ENCODE measurements around the gene B3GLCT.
"Not testable (repeated sequence)": the region's sequence is repeated elsewhere in the genome, so short reads cannot be mapped to it uniquely, and the experiment has no call there.

The B3GLCT gene

GRCh38 chr13:31184981-31185645, 14.7 kb upstream of the B3GLCT start:
- DNase-seq, result no peak

DNA sequence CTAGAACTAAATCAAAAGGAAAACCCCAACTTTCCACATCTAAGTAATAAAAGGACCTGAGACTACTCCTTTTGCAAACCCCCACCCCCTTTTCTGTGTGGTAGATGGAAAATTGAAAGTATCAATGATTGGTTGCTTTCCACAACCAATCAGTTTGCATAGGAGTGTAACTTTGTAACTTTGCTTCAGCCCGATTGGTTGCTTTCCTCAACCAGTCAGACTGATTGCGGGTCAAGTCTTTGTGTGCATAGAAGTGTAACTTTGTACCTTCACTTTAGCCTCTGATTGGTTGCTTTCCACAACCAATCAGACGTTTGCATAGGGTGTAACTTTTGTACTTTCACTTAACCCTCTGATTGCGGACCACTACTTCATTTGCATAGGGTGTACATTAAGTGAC, 8.0 kb upstream of the B3GLCT start:
- no peak for DNase-seq

GRCh38 chr13:31192306-31192705, 7.5 kb upstream of the B3GLCT start:
- no peak for DNase-seq

- no peak for DNase-seq
Observed at GRCh38 chr13:31195616-31196015, 4.2 kb upstream of the B3GLCT start.

GRCh38 chr13:31196992-31197391, 2.8 kb upstream of the B3GLCT start:
- DNase-seq, result no peak

- no peak for DNase-seq
Observed at GRCh38 chr13:31198519-31198918, 1.3 kb upstream of the B3GLCT start.

DNA sequence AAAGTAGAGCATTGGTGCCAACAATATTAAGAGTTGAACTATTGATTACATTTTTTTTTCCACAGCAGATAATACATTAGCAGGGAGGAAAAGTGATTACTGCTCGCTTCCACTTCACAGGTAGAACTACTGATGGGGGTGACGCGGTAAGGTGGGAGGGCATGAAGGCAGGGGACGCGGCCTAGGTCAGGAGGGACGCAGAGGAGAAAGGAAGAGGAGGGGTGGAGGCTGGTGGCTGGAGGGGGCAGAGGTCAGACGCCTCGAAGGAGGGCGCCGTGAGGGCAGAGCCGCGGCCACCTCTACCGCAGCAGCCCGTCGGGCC, 287 bp upstream of the B3GLCT start:
- no peak for DNase-seq

GRCh38 chr13:31200637-31200971, 829 bp downstream of the B3GLCT start:
- no peak for DNase-seq

DNA sequence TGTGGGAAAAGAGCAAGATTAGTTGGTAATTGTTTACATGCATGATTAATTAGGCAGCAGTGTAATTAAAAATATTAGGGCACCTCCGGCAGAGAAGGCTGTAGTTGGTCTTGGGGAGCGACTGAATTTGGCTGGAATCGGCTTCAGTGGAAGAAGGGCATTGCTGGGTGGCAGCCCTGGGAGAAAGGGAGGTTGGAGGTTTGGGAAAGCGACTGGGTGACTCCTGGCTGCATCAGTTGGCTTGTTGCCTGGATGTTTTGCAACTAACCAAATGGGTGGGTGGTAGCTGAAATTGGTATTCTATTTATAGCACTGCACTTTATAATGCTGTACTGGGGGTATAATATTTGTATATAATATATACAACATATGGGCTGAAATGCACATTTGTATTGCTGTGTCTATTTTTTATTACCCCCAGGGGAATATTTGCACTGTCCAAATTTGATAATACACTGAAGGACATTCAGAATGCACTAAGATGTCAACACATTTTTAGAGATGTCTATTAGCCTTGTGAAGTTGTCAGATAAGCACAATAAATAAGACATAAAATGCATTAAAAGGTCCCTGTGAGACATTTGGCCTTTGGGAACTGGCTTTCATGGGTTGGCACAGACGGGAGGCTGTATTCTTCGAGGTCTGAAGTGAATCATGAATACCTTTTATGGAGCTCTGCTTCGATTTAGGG, 1.7 kb downstream of the B3GLCT start:
- no peak for DNase-seq

GRCh38 chr13:31204592-31204991, 4.8 kb downstream of the B3GLCT start:
- no peak for DNase-seq

DNA sequence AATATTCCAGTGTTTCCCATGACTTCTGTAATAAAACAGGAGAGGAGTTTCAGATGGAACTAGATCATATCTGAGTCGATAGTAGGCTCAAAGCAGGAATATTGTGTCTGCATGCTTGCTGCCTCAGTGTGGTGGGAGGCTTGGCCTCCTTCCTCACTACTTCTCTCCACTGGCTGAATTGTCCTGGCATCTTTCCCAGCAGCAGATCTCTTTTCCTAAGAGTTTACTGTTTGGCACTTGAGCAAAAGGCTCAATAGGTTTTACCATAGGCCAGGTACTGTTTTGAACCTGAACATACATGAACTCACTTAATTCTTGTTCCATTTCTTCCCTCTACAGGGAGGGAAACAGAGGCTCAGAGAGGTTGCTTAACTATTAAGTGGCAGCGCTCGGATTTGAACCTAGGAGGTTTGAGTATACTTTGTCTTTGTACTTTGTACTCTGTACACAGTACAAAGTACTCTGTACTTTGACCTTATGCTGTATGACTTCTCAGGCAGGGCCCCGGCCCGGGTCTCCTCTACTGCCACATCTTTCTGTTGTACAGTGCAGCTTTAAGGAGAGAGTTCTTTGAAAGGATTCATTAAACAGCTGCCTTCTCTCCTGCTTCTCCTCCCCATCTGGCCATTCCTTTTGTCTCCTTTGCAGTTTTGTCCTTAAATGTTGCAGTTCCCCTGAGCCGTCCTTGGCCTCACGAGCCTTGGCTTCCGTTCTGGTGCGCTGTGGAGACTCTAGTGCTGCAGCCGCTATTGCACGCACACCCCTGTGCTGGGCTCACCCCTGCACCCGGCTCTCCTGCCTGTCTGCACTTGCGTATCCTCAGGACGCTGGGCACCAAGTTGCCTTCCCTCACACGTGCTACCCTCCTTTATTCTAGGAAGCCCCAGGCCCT, 8.1 kb downstream of the B3GLCT start:
- no peak for DNase-seq

DNA sequence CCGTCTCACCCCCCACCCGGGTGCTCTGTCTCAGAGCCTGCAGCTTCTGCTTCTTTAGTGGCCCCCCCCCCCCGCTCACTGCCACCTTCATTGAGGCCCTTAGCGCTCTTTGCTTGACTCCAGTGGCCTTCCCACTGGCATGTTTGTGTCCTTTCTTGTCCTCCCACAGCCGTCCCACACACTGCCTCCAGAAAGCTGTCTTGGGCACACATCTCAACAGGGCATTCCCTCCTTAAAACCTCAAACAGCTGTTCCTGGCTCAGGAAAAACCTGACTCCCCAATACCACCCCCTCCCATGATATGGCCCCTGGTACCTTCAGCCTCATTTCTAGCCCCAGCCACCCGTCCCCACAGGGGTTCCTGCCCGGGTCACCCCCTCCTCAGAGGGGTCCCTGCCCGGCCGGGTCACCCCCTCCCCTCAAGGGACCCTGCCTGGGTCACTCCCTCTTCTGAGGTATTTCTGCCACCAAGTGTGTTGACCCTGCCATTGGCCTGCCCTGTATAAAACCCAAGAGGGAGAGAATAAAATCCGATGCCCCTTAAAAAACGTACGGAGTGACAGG, 8.9 kb downstream of the B3GLCT start:
- DNase-seq, result no peak

- DNase-seq, result no peak
Observed at GRCh38 chr13:31209172-31209840, 9.5 kb downstream of the B3GLCT start.

DNA sequence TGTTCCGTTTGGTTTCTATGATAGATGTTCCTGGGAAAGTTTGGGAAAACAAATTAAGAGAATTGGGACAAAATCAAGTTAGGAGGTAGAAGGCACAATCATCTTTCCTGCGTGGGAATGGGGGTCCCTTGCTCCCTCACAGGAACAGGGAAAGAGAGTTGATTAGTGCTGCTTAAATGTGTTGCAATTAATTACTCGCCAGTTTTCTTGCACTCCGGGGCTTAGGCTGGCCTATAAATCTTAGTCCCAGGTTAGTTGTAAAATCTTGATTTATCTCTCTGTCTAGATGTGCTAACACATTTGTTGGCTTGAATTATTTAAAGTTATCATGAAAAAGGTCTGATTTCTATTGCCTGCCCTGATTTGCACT, 10.1 kb downstream of the B3GLCT start:
- no peak for DNase-seq

- DNase-seq, result no peak
Observed at GRCh38 chr13:31213651-31214289, 14.0 kb downstream of the B3GLCT start.

DNA sequence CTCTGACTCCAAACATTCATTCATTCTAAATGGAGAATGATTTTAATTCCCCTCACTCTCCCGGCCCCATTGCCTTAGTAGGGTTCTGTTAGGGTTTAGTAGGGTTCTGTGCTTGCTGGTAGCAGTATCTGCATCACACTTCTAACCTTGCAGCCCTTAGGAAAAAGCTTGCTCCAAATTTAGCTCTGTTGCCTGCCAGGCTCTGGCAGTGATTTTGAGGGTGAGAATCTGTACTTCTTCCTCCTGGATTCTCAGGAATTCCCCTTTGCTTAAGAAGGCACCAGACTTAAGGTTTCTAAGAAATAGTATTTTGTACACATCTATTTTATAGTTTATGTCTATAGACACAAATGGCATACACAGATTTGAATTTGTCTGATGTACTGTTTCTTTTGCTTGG, 14.7 kb downstream of the B3GLCT start:
- DNase-seq, result no peak

DNA sequence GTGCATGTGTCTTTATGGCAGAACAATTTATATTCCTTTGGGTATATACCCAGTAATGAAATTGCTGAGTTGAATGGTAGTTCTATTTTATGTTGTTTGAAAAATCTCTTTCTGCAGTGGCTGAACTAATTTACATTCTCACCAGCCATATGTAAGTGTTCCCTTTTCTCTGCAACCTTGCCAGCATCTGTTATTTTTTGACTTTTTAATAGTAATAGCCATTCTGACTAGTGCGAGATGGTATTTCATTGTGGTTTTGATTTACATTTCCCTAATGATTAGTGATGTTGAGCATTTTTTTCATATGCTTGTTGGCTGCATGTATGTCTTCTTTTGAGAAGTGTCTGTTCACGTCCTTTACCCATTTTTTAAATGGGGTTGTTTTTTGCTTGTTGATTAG, 17.1 kb downstream of the B3GLCT start:
- not testable (repeated sequence) for DNase-seq

- DNase-seq, result no peak
Observed at GRCh38 chr13:31219909-31220598, 20.3 kb downstream of the B3GLCT start.

DNA sequence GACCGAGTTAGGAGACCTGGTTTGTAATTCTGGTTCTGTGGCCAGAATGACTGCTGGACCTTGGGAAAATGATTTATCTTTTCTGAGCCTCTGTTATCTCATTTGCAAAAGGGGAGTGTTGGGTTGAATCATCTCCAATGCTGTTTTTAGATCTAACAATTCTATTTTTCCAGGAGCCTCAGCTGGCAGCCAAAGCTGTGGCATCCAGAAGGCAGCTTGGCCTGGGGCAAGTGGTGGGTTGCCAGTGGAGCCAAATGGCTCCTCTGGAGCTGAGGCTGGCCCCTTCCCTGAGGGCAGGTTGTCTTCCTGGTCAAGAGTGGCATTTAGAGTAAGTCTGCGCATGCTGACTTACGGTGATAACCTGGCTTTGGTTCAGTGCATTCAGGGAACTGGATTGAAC, 21.3 kb downstream of the B3GLCT start:
- no peak for DNase-seq

DNA sequence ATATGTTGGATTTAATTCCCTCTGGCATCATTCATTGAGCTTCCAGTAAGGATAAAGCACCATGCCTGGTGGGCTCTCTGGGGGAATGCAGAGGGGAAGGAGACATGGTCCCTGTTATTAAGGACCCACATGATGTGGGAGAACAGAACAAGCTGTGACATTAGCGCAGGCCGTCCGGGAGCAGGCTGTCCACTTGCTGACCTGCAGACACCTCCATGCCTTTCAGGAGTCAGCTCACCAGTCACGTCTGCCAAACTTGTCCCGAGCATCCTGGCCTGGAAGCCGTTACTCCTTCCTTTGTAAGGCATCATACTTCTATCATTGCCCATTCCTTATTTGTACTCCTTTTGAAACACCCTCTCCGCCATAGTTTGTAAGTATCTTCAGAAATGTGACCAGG, 23.4 kb downstream of the B3GLCT start:
- DNase-seq, result no peak

DNA sequence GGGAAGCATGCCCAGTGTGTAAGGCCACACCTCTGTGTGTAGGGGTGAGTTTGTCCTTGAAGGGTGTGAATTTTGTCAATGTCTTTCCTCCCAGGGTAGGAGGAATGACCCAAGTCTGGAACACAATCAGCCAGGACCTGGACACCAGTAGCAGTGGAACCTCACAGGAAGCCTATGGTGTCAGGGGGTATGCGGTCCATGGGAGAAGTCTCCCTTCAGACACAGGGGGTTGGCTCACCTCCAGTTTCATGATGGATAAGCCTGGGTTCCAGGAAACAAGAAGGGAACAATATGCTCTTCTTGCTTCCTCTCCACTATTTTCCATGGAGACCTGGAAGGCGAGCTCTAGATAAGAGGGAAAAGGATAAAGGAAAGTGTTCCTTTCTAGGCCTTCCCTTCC, 23.9 kb downstream of the B3GLCT start:
- no peak for DNase-seq

DNA sequence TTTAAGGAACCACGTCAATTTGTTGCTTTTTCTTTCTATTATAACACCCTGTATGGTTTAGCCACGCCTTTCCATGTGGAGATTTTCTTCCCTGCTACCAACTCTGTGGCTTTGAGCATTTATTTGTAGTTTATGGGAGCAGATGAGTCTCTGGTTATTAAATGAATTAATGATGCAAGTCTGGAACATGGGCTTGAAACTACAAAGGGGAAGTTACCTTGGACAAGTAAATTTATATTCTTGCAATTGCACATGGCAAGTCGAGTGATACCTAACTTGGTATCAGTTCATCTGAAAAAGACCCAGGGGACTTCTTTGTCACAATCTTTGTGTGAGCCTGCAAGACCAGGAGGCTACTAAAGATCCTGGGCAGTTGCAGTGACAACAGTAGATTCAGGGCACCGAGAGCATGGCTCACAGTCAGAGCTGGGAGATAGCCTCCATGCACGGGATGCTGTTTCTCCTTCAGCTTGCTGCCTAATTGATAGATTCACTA, 24.4 kb downstream of the B3GLCT start:
- DNase-seq, result no peak
